ENCODE results near the gene NUMA1.

Gene NUMA1, protein sequence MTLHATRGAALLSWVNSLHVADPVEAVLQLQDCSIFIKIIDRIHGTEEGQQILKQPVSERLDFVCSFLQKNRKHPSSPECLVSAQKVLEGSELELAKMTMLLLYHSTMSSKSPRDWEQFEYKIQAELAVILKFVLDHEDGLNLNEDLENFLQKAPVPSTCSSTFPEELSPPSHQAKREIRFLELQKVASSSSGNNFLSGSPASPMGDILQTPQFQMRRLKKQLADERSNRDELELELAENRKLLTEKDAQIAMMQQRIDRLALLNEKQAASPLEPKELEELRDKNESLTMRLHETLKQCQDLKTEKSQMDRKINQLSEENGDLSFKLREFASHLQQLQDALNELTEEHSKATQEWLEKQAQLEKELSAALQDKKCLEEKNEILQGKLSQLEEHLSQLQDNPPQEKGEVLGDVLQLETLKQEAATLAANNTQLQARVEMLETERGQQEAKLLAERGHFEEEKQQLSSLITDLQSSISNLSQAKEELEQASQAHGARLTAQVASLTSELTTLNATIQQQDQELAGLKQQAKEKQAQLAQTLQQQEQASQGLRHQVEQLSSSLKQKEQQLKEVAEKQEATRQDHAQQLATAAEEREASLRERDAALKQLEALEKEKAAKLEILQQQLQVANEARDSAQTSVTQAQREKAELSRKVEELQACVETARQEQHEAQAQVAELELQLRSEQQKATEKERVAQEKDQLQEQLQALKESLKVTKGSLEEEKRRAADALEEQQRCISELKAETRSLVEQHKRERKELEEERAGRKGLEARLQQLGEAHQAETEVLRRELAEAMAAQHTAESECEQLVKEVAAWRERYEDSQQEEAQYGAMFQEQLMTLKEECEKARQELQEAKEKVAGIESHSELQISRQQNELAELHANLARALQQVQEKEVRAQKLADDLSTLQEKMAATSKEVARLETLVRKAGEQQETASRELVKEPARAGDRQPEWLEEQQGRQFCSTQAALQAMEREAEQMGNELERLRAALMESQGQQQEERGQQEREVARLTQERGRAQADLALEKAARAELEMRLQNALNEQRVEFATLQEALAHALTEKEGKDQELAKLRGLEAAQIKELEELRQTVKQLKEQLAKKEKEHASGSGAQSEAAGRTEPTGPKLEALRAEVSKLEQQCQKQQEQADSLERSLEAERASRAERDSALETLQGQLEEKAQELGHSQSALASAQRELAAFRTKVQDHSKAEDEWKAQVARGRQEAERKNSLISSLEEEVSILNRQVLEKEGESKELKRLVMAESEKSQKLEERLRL (N-terminal part only)

DNA sequence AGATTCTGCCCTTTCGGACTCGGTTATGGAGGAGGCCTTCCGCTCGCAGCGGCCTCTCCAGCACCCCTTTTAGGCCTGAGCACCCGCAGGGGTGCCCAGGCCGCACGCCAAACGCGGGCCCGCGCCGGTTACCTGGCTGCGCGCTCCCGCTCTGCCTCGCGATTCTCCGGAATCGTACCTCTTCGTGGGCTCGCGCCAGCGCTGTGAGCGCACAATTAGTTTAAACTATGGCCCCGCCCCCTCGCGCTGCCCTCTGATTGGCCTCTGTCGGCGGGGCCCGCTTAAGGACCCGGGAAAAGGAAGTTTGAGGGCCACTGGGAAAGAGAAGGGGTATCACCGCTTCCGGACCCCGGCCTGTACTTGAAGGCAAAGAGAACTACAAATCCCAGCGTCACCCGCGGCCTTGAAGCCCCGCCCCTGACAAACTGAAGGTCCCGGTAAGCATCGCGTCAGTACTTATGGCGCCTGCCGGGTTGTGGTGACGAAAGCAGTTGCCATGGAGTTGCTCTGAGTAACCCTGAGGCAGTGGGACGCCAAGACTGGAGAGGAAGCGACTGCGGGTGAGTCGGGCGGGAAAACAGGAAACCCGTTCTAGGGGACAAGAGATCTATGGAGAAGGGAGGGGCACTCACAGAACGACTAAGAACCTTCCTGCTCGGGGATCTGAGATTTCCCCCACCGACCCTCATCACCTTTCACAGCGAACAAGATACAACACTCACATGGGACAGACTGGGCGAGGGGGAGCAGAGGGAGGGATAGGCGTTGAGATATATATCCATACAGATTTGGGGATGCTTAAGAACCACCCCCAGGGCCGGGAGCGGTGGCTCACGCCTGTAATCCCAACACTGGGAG, at the start of gene NUMA1, which contains the start of gene LRRC51:
NUMA1 (minus strand) TSS at position 217 of the 858 bp plus-strand sequence. CDS start 44,599 bp downstream, outside the sequence.
LRRC51 (plus strand) TSS at position 525 of the 858 bp plus-strand sequence. CDS start 8,234 bp downstream, outside the sequence.
- Mint-ChIP-seq H3K9me3 (no peaks in the 10 kb centered on the region), H3K4me3 (peak within 1 kb of the TSS; percentile 99), H3K4me1 (peaks cover 27 to 48% of the 10 kb centered on the region in 2 donors), H3K36me3 (peaks cover 7% of the 10 kb centered on the region in 2 donors), H3K27me3 (no peaks in the 10 kb centered on the region), H3K27ac (peak within 1 kb of the TSS; percentile 95)
- peak; percentile 94 to 96 for ATAC-seq (replicated peaks)
- peak; percentile 99 for DNase-seq

DNA sequence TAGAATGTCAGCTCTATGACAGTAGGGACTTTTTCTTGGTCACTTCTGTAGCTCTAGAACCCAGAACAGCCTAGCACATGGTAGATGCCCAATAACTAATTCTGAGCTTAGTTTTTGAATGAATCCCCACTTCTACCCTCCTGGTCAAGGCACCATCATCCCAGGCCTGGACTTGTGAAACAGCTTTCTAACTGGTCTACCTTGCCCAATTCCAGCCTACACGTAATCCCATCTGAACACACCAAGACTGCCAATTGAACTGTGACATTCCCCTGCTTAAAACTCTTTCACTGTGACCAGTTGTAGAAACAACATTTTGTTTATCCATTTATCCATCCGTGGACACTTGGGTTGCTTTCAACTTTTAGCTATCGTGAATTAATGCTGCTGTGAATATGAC, 49.0 kb upstream of the NUMA1 start:
- Mint-ChIP-seq H3K36me3 (peaks cover 8 to 11% of the 10 kb centered on the region in 2 donors), H3K4me1 (peaks cover 2 to 5% of the 10 kb centered on the region in 2 donors), H3K9me3 (peaks cover 14 to 18% of the 10 kb centered on the region in 2 donors), H3K4me3 (no peak overlapping the region), H3K27ac (no peak overlapping the region), H3K27me3 (peaks cover 23 to 26% of the 10 kb centered on the region in 2 donors)
- ATAC-seq (replicated peaks) (no peak), DNase-seq (no peak)

DNA sequence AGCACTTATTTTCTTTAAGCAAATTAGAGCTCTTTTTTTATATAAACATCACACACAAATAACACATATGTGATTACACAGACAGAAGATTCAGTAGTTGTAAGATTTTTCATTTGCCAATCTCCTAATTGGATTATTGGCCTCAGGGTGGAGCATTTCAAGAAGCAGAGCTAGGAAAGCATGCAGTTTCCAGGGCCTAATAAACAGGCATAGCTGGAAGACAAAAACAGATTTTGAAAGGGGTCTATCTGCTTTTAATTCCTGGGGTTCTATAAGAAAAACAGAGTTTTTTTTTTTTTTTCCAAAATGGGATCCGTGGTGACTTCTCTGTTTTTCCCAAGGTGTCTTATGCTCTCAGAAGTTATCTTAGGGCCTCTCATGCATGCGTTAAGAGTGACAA, 47.6 kb upstream of the NUMA1 start:
- peaks cover 8 to 14% of the 10 kb centered on the region in 2 donors for H3K36me3 Mint-ChIP-seq
- no peak overlapping the region for H3K4me3 Mint-ChIP-seq
- peaks cover 21 to 30% of the 10 kb centered on the region in 2 donors for H3K27me3 Mint-ChIP-seq
- H3K27ac Mint-ChIP-seq, result no peak overlapping the region
- DNase-seq (no peak), ATAC-seq (replicated peaks) (no peak)
- H3K9me3 Mint-ChIP-seq, result peaks cover 16 to 18% of the 10 kb centered on the region in 2 donors
- H3K4me1 Mint-ChIP-seq, result no peaks in the 10 kb centered on the region

DNA sequence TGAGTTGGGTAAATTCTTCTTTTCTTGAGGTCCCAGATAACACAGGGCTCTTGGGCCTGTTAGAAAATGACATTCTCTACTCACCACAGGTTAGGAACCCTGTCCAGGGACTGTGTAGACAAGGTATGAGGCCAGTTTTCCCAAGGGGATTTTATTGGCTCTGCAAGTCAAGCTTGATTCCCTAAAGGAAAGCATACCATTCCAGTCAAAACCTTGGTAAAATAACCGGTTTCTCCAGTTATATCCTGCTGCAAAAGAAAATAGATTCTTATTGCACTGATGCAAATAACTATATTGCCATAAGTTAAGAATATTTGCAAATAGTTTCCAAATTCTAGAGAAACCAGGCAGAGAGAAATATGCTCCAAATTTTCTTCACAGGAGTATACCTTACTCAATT, 45.6 kb upstream of the NUMA1 start:
- Mint-ChIP-seq H3K27me3 (peaks cover 25 to 30% of the 10 kb centered on the region in 2 donors), H3K36me3 (peaks cover 8 to 14% of the 10 kb centered on the region in 2 donors), H3K4me3 (no peak overlapping the region), H3K4me1 (no peaks in the 10 kb centered on the region), H3K27ac (no peak overlapping the region), H3K9me3 (peaks cover 16 to 18% of the 10 kb centered on the region in 2 donors)
- ATAC-seq (replicated peaks) (no peak), DNase-seq (no peak)

DNA sequence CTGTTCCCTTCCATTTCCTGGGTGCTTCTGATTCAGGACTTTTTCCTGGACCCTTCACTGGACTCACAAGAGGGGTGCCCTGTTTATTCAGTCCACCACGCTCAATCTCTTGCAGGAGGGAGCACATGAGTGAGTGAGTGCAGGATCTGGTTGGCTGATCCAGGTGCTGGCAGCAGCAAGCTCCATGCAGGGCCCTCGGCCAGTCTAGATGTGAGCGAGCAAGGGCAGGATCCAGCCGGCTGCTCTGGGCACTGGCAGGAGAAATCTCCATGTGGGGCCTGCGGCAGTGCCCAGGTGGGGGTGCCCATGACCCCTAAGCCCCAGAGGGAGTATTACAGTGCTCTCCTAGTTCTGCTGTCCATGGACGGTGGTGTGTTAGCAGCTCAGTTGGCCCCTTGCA, 43.7 kb upstream of the NUMA1 start:
- H3K4me3 Mint-ChIP-seq, result no peak overlapping the region
- no peaks in the 10 kb centered on the region for H3K4me1 Mint-ChIP-seq
- ATAC-seq (replicated peaks), result no peak
- peaks cover 24 to 27% of the 10 kb centered on the region in 2 donors for H3K27me3 Mint-ChIP-seq
- DNase-seq, result no peak
- H3K36me3 Mint-ChIP-seq, result peaks cover 5 to 10% of the 10 kb centered on the region in 2 donors
- H3K27ac Mint-ChIP-seq, result no peak overlapping the region
- H3K9me3 Mint-ChIP-seq, result peaks cover 12 to 13% of the 10 kb centered on the region in 2 donors

DNA sequence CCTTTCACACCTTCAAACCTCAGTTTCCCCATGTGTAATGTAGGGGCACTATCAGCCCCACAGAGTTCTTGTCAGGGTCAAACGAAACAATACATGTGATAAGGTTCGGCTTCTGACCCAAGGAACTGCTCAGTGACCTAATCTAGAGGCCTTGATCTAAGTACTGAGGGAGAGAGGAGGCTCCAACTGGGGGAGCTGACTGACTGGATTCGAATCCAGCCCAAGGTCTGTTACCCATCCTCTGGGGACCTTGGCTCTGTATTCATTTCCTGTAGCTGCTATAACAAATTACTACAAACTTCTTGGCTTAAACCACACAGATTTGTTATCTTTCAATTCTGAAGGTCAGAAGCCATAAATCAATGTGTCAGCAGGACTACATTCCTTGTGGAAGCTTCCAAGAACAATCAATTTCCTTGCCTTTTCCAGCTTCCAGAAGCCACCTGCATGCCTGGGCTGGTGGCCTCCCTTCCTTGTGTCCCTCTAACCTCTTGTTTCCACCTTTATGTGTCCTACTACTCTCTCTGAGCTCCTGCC, 42.8 kb upstream of the NUMA1 start:
- H3K36me3 Mint-ChIP-seq, result peaks cover 0 to 3% of the 10 kb centered on the region in 2 donors
- H3K4me3 Mint-ChIP-seq, result no peak overlapping the region
- no peak overlapping the region for H3K27ac Mint-ChIP-seq
- H3K4me1 Mint-ChIP-seq, result no peaks in the 10 kb centered on the region
- ATAC-seq (replicated peaks), result no peak
- H3K27me3 Mint-ChIP-seq, result peaks cover 16 to 28% of the 10 kb centered on the region in 2 donors
- peaks cover 4 to 7% of the 10 kb centered on the region in 2 donors for H3K9me3 Mint-ChIP-seq
- no peak for DNase-seq

DNA sequence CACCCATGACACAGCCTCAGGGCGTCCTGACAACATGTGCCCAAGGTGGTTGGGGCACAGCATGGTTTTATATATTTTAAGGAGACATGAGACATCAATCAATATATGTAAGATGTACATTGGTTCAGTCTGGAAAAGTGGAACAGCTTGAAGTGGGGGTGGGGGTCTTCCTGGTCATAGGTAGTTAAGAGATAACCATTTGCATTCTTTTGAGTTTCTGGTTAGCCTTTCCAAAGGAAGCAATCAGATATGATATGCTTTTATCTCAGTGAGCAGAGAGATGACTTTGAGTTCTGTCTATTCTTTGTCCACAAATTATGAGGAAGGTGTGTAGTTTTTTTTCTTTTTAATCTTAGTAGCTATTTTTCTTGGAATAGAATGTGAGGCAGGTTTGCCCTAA, 42.3 kb upstream of the NUMA1 start:
- Mint-ChIP-seq H3K27me3 (peaks cover 16 to 29% of the 10 kb centered on the region in 2 donors), H3K4me1 (no peaks in the 10 kb centered on the region), H3K9me3 (peaks cover 4 to 5% of the 10 kb centered on the region in 2 donors), H3K27ac (no peak overlapping the region), H3K4me3 (no peak overlapping the region), H3K36me3 (peaks cover 0 to 3% of the 10 kb centered on the region in 2 donors)
- DNase-seq (no peak), ATAC-seq (replicated peaks) (no peak)

DNA sequence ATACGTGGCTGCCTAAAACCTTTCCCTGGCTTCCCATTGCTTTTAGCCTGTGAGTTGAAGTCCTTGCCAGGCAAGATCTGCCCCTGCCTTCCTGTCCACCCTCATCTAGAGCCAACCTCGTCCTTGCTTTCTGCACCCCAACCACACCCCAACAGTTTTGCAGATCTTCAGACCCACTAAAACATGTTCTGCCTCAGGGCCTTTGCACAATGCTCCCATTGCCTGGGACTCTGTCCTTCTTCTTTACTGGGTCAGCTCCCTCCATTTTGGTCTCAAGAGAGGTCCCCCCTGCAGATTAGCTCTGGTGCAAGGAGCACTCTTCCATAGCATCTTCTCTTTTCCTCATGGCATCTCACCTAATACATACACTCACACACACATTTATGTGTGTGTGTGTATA, 40.6 kb upstream of the NUMA1 start:
- peaks cover 0 to 4% of the 10 kb centered on the region in 2 donors for H3K9me3 Mint-ChIP-seq
- H3K36me3 Mint-ChIP-seq, result peaks cover 0 to 3% of the 10 kb centered on the region in 2 donors
- H3K4me1 Mint-ChIP-seq, result no peaks in the 10 kb centered on the region
- H3K27ac Mint-ChIP-seq, result no peak overlapping the region
- no peak for ATAC-seq (replicated peaks)
- DNase-seq, result no peak
- peaks cover 26 to 37% of the 10 kb centered on the region in 2 donors for H3K27me3 Mint-ChIP-seq
- H3K4me3 Mint-ChIP-seq, result no peak overlapping the region

DNA sequence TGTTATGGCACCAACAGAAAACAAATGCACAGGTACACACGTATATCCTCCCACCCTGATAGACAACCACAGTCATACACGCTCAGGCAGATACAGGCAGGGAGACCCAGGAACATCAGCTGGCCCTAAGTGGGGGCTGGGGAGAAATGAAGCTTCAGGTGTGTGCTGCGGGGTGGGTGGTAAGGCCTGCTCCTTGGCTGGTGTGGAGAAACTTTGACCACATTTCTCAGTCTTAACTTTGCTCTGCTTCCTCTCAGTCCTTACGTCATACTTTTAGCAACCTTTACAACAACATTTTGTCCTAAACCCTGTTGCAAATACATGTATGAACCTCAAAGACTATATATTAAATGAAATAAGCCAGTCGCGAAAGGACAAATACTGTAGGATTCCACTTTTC, 38.9 kb upstream of the NUMA1 start:
- peaks cover 25 to 31% of the 10 kb centered on the region in 2 donors for H3K27me3 Mint-ChIP-seq
- no peaks in the 10 kb centered on the region for H3K4me1 Mint-ChIP-seq
- H3K4me3 Mint-ChIP-seq, result no peak overlapping the region
- no peak overlapping the region for H3K27ac Mint-ChIP-seq
- no peaks in the 10 kb centered on the region for H3K9me3 Mint-ChIP-seq
- DNase-seq (no peak), ATAC-seq (replicated peaks) (no peak)
- peaks cover 0 to under 1% of the 10 kb centered on the region in 2 donors for H3K36me3 Mint-ChIP-seq

DNA sequence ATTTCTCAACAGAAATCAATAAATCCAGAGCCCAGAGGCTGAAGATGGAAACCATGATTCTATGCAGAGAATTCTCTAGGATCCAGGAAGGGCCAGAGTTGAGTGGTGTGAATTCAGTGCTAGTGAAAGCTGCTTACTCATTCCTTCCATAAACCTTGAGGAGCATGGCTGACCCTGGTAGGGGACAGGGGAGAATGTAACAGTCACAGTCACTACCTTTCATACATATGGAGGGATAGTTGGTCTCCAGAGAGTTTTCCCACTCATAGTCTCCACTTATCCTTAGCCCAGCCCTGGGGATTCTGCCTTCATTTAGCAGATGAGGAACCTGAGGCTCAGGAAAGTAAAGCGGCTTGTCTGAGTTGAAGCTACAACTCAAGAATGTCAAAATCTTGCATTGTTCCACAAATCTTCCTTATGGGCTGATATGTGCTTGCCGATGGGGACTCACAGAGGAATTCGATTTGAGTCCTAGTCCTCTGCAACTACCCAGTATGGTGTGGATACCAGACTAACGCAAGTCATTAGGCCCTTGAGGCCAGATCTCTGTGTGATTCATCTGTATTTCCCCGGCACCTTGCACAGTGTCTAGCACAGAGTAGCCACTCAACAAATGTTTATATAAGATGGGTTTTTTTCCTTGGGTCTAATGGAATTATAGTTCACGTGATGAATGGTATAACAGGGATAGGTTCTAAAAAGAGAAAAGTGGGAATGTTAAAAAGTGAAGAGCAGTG, 35.8 kb upstream of the NUMA1 start:
- no peak for ATAC-seq (replicated peaks)
- no peak for DNase-seq
- Mint-ChIP-seq H3K27ac (no peak overlapping the region), H3K27me3 (peaks cover 21 to 24% of the 10 kb centered on the region in 2 donors), H3K36me3 (peaks cover 0 to 2% of the 10 kb centered on the region in 2 donors), H3K4me3 (no peak overlapping the region), H3K9me3 (no peaks in the 10 kb centered on the region), H3K4me1 (peaks cover 10 to 14% of the 10 kb centered on the region in 2 donors)

DNA sequence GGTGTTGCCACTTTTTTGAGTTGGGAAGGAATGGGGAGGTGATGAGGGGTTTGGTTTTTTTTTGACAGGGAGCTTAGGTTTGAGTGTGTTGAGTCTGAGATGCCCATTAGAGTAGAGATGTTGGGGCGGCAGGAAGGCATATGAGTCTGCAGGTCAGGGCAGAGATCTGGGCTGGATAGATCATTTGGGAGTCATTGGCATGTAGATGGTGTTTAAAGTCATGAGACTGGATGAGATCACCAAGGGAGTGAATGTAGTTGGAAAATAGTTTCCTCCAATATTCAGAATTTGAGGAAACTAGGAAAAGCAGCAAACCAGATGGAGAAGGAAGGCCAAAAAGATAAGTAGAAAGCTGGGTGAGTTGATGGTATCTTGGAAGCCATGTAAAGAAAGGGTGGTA, 34.2 kb upstream of the NUMA1 start:
- H3K27me3 Mint-ChIP-seq, result peaks cover 15 to 18% of the 10 kb centered on the region in 2 donors
- peaks cover 5 to 6% of the 10 kb centered on the region in 2 donors for H3K36me3 Mint-ChIP-seq

More for the DNA sequence above, 34.2 kb upstream of the NUMA1 start:
- no peak for ATAC-seq (replicated peaks)
- H3K9me3 Mint-ChIP-seq, result no peaks in the 10 kb centered on the region
- no peak for DNase-seq
- H3K27ac Mint-ChIP-seq, result peak overlapping the region; percentile 3
- peaks cover 16 to 17% of the 10 kb centered on the region in 2 donors for H3K4me1 Mint-ChIP-seq
- no peak overlapping the region for H3K4me3 Mint-ChIP-seq

Data from stimulated activated naive B cell treated with anti-CD40 and anti-IgM and Interleukin-4, amounts not matched to agents 10 μg/mL and 1 μg/mL and 100 μg/mL, for 72 hours (primary cell).